SK-N-SH treated with all-trans-retinoic acid at 6 μM for 48 hours (cell line): Measurements from ENCODE around the gene TXN2.
A peak's percentile ranks its signal among the peaks of the same experiment; 100 is the strongest.

ENCODE experiments used
- ATAC-seq: fragments of 200-7000 bp; cut with Tn5 transposase; 3 replicates; pipeline ENCODE4 v1.9.1; 2020; ENCODE audit warnings: mild to moderate bottlenecking, moderate library complexity
- ARNTL ChIP-seq: fragments of 450-650 bp; formaldehyde crosslinking; IDR thresholded peaks from 2 replicates; pipeline ENCODE4 v1.5.0; 2020; ENCODE audit warnings: low read depth, mild to moderate bottlenecking, moderate library complexity, borderline replicate concordance
- CSDC2 ChIP-seq: fragments of 250-450 bp; sonication (Bioruptor Pico); IDR thresholded peaks from 2 replicates; pipeline ENCODE4 v1.5.0; 2020; ENCODE audit warnings: mild to moderate bottlenecking, moderate library complexity
- ESRRG ChIP-seq: fragments of 250-450 bp; sonication (Bioruptor Pico); IDR thresholded peaks from 2 replicates; pipeline ENCODE4 v1.6.1; 2021; ENCODE audit warnings: mild to moderate bottlenecking
- GLIS3 ChIP-seq: fragments of 250-450 bp; sonication (Bioruptor Pico); IDR thresholded peaks from 2 replicates; pipeline ENCODE4 v1.5.0; 2020; ENCODE audit warnings: mild to moderate bottlenecking, moderate library complexity
- ISL1 ChIP-seq: fragments of 250-450 bp; sonication (Bioruptor Pico); IDR thresholded peaks from 2 replicates; pipeline ENCODE4 v2.1.2; 2022; ENCODE audit warnings: mild to moderate bottlenecking, moderate library complexity
- OSR1 ChIP-seq: fragments of 250-450 bp; sonication (Bioruptor Pico); IDR thresholded peaks from 2 replicates; pipeline ENCODE4 v1.8.0; 2022; ENCODE audit warnings: moderate library complexity, mild to moderate bottlenecking, inconsistent platforms
- POU6F1 ChIP-seq: fragments of 250-450 bp; sonication (Bioruptor Pico); IDR thresholded peaks from 2 replicates; pipeline ENCODE4 v1.8.0; 2021; ENCODE audit warnings: low read depth, mild to moderate bottlenecking, moderate library complexity, borderline replicate concordance
- RARB ChIP-seq: fragments of 250-450 bp; sonication (Bioruptor Pico); IDR thresholded peaks from 2 replicates; pipeline ENCODE4 v1.8.0; 2021; ENCODE audit warnings: mild to moderate bottlenecking, moderate library complexity
- SNAI2 ChIP-seq: fragments of 250-450 bp; sonication (Bioruptor Pico); IDR thresholded peaks from 2 replicates; pipeline ENCODE4 v1.5.0; 2020; ENCODE audit warnings: mild to moderate bottlenecking, moderate library complexity
- TCF4 ChIP-seq: fragments of 250-450 bp; sonication (Bioruptor Pico); IDR thresholded peaks from 2 replicates; pipeline ENCODE4 v1.8.0; 2021; ENCODE audit warnings: mild to moderate bottlenecking, moderate library complexity, borderline replicate concordance
- TOX ChIP-seq: fragments of 250-450 bp; sonication (Bioruptor Pico); IDR thresholded peaks from 2 replicates; pipeline ENCODE4 v1.8.0; 2021; ENCODE audit warnings: mild to moderate bottlenecking, moderate library complexity, borderline replicate concordance
- ZC3H10 ChIP-seq: fragments of 250-450 bp; sonication (Bioruptor Pico); IDR thresholded peaks from 2 replicates; pipeline ENCODE4 v1.5.1; 2021; ENCODE audit warnings: mild to moderate bottlenecking, moderate library complexity
- ZFP3 ChIP-seq: fragments of 250-450 bp; sonication (Bioruptor Pico); IDR thresholded peaks from 2 replicates; pipeline ENCODE4 v1.5.0; 2020; ENCODE audit warnings: mild to moderate bottlenecking, moderate library complexity
- ZFP30 ChIP-seq: fragments of 450-650 bp; formaldehyde crosslinking; IDR thresholded peaks from 2 replicates; pipeline ENCODE4 v1.5.0; 2022; ENCODE audit warnings: mild to moderate bottlenecking, moderate library complexity
- ZNF565 ChIP-seq: fragments of 450-650 bp; formaldehyde crosslinking; conservative IDR thresholded peaks from 2 replicates; pipeline ENCODE4 v1.5.0; 2020; ENCODE audit warnings: low read depth, mild to moderate bottlenecking, moderate library complexity
- ZNF8 ChIP-seq: fragments of 450-650 bp; formaldehyde crosslinking; IDR thresholded peaks from 2 replicates; pipeline ENCODE4 v1.5.0; 2020; ENCODE audit warnings: mild to moderate bottlenecking, moderate library complexity
- TF ChIP-seq, protein P1 (sequence below): fragments of 250-450 bp; sonication (Bioruptor Pico); IDR thresholded peaks from 2 replicates; pipeline ENCODE4 v1.5.1; 2020; ENCODE audit warnings: low read depth, mild to moderate bottlenecking, moderate library complexity
- TF ChIP-seq, protein P2 (sequence below): fragments of 250-450 bp; sonication (Bioruptor Pico); IDR thresholded peaks from 2 replicates; pipeline ENCODE4 v1.5.0; 2020; ENCODE audit warnings: mild to moderate bottlenecking, moderate library complexity
- TF ChIP-seq, protein P3 (sequence below): fragments of 250-450 bp; sonication (Bioruptor Pico); IDR thresholded peaks from 2 replicates; pipeline ENCODE4 v1.8.0; 2020; ENCODE audit warnings: mild to moderate bottlenecking, moderate library complexity, borderline replicate concordance

TXN2 gene

DNA sequence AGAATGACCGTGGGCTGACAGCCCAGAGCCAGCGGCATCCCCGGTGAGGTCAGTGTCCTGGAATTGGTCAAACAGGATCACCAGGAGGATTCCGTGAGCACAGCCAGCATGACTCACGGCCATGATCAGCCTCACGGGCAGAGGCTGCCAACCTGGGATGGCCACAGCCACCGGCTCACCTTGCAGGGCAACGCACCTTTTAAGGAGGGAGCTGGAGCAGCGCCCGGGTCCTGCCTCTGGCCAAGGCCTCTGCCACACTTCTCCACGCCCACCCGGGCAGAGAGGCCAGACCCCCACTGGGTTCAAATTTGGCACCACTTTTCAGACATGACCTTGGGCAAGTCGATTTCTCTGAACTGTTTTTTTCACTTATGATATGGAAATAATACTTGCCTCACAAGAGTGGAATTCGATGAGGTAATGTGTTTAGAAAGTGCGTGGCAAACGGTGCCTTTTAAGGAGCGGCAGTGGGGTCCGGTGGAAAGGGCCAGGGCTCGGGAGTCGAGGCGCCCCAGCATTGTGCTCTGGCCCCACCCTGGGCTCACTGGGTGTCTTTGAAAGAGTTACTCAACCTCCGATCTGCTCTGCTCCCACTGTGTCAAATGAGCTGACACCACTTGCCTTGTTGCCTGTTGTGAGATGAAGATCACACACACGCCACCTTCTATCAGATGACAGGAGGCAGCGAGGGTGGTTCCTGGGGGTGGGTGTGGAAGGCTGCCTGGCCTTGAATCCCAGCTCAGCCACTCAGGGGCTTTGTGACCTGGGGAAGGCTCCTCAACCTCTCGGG, 16.0 kb downstream of the TXN2 start:
- ATAC-seq = peak; percentile 59
- 0 out of 2 replicates have a peak, but pooled peaks have one; percentile 7 for TF ChIP-seq ZC3H10 (CRISPR knock-in tag)
- TF ChIP-seq TCF4 (CRISPR knock-in tag) = no peak
- 0 out of 2 replicates have a peak, but pooled peaks have one; percentile 33 for TF ChIP-seq ZFP3 (CRISPR knock-in tag)
- 0 out of 2 replicates have a peak, but pooled peaks have one; percentile 12 for TF ChIP-seq SNAI2 (CRISPR knock-in tag)
- TF ChIP-seq, protein P1, sequence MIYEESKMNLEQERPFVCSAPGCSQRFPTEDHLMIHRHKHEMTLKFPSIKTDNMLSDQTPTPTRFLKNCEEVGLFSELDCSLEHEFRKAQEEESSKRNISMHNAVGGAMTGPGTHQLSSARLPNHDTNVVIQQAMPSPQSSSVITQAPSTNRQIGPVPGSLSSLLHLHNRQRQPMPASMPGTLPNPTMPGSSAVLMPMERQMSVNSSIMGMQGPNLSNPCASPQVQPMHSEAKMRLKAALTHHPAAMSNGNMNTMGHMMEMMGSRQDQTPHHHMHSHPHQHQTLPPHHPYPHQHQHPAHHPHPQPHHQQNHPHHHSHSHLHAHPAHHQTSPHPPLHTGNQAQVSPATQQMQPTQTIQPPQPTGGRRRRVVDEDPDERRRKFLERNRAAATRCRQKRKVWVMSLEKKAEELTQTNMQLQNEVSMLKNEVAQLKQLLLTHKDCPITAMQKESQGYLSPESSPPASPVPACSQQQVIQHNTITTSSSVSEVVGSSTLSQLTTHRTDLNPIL (CRISPR knock-in tag) = 0 out of 2 replicates have a peak, but pooled peaks have one; percentile 58
- TF ChIP-seq POU6F1 (CRISPR knock-in tag) = no peak
- TF ChIP-seq CSDC2 (CRISPR knock-in tag) = 0 out of 2 replicates have a peak, but pooled peaks have one; percentile 5
- no peak for TF ChIP-seq ZNF8 (CRISPR knock-in tag)

- ATAC-seq = no peak
- 0 out of 2 replicates have a peak, but pooled peaks have one; percentile 21 for TF ChIP-seq ISL1 (CRISPR knock-in tag)
- TF ChIP-seq CSDC2 (CRISPR knock-in tag) = peak; percentile 81
- peak; percentile 68; the same call in 1 of the 2 replicates for TF ChIP-seq SNAI2 (CRISPR knock-in tag)
- TF ChIP-seq, protein P2, sequence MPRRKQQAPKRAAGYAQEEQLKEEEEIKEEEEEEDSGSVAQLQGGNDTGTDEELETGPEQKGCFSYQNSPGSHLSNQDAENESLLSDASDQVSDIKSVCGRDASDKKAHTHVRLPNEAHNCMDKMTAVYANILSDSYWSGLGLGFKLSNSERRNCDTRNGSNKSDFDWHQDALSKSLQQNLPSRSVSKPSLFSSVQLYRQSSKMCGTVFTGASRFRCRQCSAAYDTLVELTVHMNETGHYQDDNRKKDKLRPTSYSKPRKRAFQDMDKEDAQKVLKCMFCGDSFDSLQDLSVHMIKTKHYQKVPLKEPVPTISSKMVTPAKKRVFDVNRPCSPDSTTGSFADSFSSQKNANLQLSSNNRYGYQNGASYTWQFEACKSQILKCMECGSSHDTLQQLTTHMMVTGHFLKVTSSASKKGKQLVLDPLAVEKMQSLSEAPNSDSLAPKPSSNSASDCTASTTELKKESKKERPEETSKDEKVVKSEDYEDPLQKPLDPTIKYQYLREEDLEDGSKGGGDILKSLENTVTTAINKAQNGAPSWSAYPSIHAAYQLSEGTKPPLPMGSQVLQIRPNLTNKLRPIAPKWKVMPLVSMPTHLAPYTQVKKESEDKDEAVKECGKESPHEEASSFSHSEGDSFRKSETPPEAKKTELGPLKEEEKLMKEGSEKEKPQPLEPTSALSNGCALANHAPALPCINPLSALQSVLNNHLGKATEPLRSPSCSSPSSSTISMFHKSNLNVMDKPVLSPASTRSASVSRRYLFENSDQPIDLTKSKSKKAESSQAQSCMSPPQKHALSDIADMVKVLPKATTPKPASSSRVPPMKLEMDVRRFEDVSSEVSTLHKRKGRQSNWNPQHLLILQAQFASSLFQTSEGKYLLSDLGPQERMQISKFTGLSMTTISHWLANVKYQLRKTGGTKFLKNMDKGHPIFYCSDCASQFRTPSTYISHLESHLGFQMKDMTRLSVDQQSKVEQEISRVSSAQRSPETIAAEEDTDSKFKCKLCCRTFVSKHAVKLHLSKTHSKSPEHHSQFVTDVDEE = no peak
Observed at GRCh38 chr22:36464715-36465231, 16.7 kb downstream of the TXN2 start.

- ATAC-seq = no peak
- TF ChIP-seq ZFP30 (no peak), RARB (no peak), TCF4 (CRISPR knock-in tag) (no peak), ISL1 (CRISPR knock-in tag) (no peak), POU6F1 (CRISPR knock-in tag) (no peak)
Observed at GRCh38 chr22:36463783-36464184, 17.7 kb downstream of the TXN2 start.

GRCh38 chr22:36461665-36462649, 19.5 kb downstream of the TXN2 start:
- peak; percentile 81 for ATAC-seq
- no peak for TF ChIP-seq ZFP30
- peak; percentile 44; the same call in 1 of the 2 replicates for TF ChIP-seq ZFP3 (CRISPR knock-in tag)
- TF ChIP-seq ZNF565 (CRISPR knock-in tag) = no peak
- no peak for TF ChIP-seq TOX (CRISPR knock-in tag)
- TF ChIP-seq ISL1 (CRISPR knock-in tag) = 0 out of 2 replicates have a peak, but pooled peaks have one; percentile 12
- no peak for TF ChIP-seq ARNTL (CRISPR knock-in tag)
- TF ChIP-seq CSDC2 (CRISPR knock-in tag) = no peak
- TF ChIP-seq RARB = no peak
- no peak for TF ChIP-seq GLIS3
- no peak for TF ChIP-seq OSR1 (CRISPR knock-in tag)
- TF ChIP-seq, protein P3, sequence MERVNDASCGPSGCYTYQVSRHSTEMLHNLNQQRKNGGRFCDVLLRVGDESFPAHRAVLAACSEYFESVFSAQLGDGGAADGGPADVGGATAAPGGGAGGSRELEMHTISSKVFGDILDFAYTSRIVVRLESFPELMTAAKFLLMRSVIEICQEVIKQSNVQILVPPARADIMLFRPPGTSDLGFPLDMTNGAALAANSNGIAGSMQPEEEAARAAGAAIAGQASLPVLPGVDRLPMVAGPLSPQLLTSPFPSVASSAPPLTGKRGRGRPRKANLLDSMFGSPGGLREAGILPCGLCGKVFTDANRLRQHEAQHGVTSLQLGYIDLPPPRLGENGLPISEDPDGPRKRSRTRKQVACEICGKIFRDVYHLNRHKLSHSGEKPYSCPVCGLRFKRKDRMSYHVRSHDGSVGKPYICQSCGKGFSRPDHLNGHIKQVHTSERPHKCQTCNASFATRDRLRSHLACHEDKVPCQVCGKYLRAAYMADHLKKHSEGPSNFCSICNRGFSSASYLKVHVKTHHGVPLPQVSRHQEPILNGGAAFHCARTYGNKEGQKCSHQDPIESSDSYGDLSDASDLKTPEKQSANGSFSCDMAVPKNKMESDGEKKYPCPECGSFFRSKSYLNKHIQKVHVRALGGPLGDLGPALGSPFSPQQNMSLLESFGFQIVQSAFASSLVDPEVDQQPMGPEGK (CRISPR knock-in tag) = no peak
- TF ChIP-seq, protein P1 (CRISPR knock-in tag) = no peak
- no peak for TF ChIP-seq TCF4 (CRISPR knock-in tag)
- 0 out of 2 replicates have a peak, but pooled peaks have one; percentile 9 for TF ChIP-seq ESRRG (CRISPR knock-in tag)
